Common myeloid progenitor, CD34-positive (primary cell): ENCODE results near the gene ACO1.

ENCODE experiments used
- CTCF ChIA-PET: fragments of 350-600 bp; sonication (Branson Sonifier 250); formaldehyde crosslinking; loops from one replicate; lab custom pipeline; 2021; ENCODE audit warnings: antibody characterized with exemption; lab: Charles Lee
- POLR2A ChIA-PET: fragments of 350-600 bp; sonication (Branson Sonifier 250); formaldehyde crosslinking; loops from one replicate; lab custom pipeline; 2021; ENCODE audit warnings: antibody characterized with exemption; lab: Charles Lee
- DNase-seq, 3 donors: peaks; one replicate each; pipeline versions ENCODE4 v3.0.0 to v3.0.0-alpha.2; 2013
- H3K27ac ChIP-seq, 2 experiments: 1 replicate in 1 of 2; 2 replicates in 1 of 2; pipeline ENCODE4 v1.7.0; 2013; ENCODE audit warnings: inconsistent platforms in 2 of 2, low read length in 2 of 2, mild to moderate bottlenecking in 2 of 2, low read depth in 1 of 2, moderate library complexity in 1 of 2; ENCODE audit not compliant: severe bottlenecking in 2 of 2, insufficient read depth in 1 of 2, poor library complexity in 1 of 2
- H3K27me3 ChIP-seq, 5 experiments: replicated peaks in 2 of 5; 1 replicate in 3 of 5; 2 replicates in 2 of 5; pipeline versions ENCODE4 v1.6.1 to v1.7.0; 2013; ENCODE audit warnings: low read length in 4 of 5, mild to moderate bottlenecking in 2 of 5, moderate library complexity in 2 of 5, inconsistent platforms in 1 of 5; ENCODE audit not compliant: insufficient read depth in 5 of 5, control insufficient read depth in 4 of 5
- H3K36me3 ChIP-seq, 4 experiments: 1 replicate in 2 of 4; 2 replicates in 2 of 4; pipeline versions ENCODE4 v1.6.1 to v1.7.0; 2013; ENCODE audit warnings: low read length in 3 of 4, control low read depth in 1 of 4, mild to moderate bottlenecking in 1 of 4; ENCODE audit not compliant: control insufficient read depth in 4 of 4, insufficient read depth in 4 of 4
- H3K4me1 ChIP-seq, 4 experiments: 1 replicate in 3 of 4; 2 replicates in 1 of 4; pipeline versions ENCODE4 v1.6.1 to v1.7.1; 2013; ENCODE audit warnings: low read length in 3 of 4, mild to moderate bottlenecking in 3 of 4, control low read depth in 1 of 4, inconsistent platforms in 1 of 4, moderate library complexity in 1 of 4; ENCODE audit not compliant: control insufficient read depth in 4 of 4, insufficient read depth in 4 of 4; ENCODE audit errors: control extremely low read depth in 1 of 4
- H3K4me3 ChIP-seq, 7 experiments: 1 replicate in 4 of 7; 2 replicates in 3 of 7; pipeline versions ENCODE4 v1.5.1 to v1.7.0; 2013; ENCODE audit warnings: mild to moderate bottlenecking in 7 of 7, low read length in 6 of 7, moderate library complexity in 6 of 7, inconsistent platforms in 2 of 7, low read depth in 2 of 7, control low read depth in 1 of 7; ENCODE audit not compliant: insufficient read depth in 4 of 7, control insufficient read depth in 1 of 7; ENCODE audit errors: extremely low read depth in 1 of 7
- H3K9me3 ChIP-seq, 5 experiments: 1 replicate in 4 of 5; 2 replicates in 1 of 5; pipeline versions ENCODE4 v1.6.1 to v1.7.1; 2013; ENCODE audit warnings: low read length in 4 of 5, mild to moderate bottlenecking in 2 of 5, inconsistent platforms in 1 of 5, low read depth in 1 of 5, moderate library complexity in 1 of 5; ENCODE audit not compliant: control insufficient read depth in 4 of 5, insufficient read depth in 2 of 5; ENCODE audit errors: control extremely low read depth in 1 of 5
- WGBS: methylation state at CpG from one replicate; pipeline ENCODE4 v1.1.5; 2013; ENCODE audit not compliant: insufficient coverage; 5-methylcytosine and 5-hydroxymethylcytosine counted together

The ACO1 gene

GRCh38 chr9:32441678-32442077 is 57.2 kb downstream of the ACO1 start:
- no peak for DNase-seq
- no peaks in the 10 kb centered on the region for H3K27me3 ChIP-seq
- no peak overlapping the region for H3K27ac ChIP-seq
- ChIA-PET POLR2A (no interaction called here), CTCF (interaction anchor here (0.9 to 2.4 kb wide), 4 partner anchors 8 to 138 kb away, joined by 3 to 11 read pairs (median 4); no protein-coding TSS in a partner anchor)
- no peak overlapping the region for H3K4me3 ChIP-seq
- WGBS = 100% methylated on average over 1 of the region's 5 CpGs
- H3K36me3 ChIP-seq = peaks cover 4 to 26% (median 18%) of the 10 kb centered on the region in 4 experiments
- no peaks in the 10 kb centered on the region for H3K4me1 ChIP-seq
- H3K9me3 ChIP-seq = no peaks in the 10 kb centered on the region

- Histone ChIP-seq H3K36me3 (peaks cover 7 to 28% (median 14%) of the 10 kb centered on the region in 4 experiments), H3K4me1 (no peaks in the 10 kb centered on the region), H3K4me3 (no peak overlapping the region), H3K9me3 (no peaks in the 10 kb centered on the region), H3K27ac (no peak overlapping the region), H3K27me3 (no peaks in the 10 kb centered on the region)
- POLR2A ChIA-PET = no interaction called here
- CTCF ChIA-PET = interaction anchor here (1.2 to 2.4 kb wide), 3 partner anchors 9 to 137 kb away, joined by 3 to 11 read pairs (median 5); no protein-coding TSS in a partner anchor
- DNase-seq = no peak
These were observed 58.0 kb downstream of the ACO1 start for GRCh38 chr9:32442433-32442832.

DNA sequence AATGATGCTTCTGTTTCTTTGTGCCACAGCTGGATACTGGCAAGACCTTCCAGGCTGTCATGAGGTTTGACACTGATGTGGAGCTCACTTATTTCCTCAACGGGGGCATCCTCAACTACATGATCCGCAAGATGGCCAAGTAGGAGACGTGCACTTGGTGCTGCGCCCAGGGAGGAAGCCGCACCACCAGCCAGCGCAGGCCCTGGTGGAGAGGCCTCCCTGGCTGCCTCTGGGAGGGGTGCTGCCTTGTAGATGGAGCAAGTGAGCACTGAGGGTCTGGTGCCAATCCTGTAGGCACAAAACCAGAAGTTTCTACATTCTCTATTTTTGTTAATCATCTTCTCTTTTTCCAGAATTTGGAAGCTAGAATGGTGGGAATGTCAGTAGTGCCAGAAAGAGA is 65.5 kb downstream of the ACO1 start:
- WGBS = 95% methylated on average over 6 of the region's 6 CpGs
- Histone ChIP-seq H3K4me3 (no peak overlapping the region), H3K27me3 (no peaks in the 10 kb centered on the region), H3K9me3 (no peaks in the 10 kb centered on the region), H3K36me3 (peaks cover 15 to 65% (median 29%) of the 10 kb centered on the region in 4 experiments), H3K27ac (no peak overlapping the region), H3K4me1 (no peaks in the 10 kb centered on the region)
- ChIA-PET POLR2A (no interaction called here), CTCF (interaction anchor here (1.6 kb wide), 1 partner anchor 76 kb away, joined by 4 read pairs; the partner anchor contains the start of gene RIGI)
- no peak for DNase-seq

GRCh38 chr9:32454280-32454679 is 69.8 kb downstream of the ACO1 start:
- H3K27ac ChIP-seq = no peak overlapping the region

DNA sequence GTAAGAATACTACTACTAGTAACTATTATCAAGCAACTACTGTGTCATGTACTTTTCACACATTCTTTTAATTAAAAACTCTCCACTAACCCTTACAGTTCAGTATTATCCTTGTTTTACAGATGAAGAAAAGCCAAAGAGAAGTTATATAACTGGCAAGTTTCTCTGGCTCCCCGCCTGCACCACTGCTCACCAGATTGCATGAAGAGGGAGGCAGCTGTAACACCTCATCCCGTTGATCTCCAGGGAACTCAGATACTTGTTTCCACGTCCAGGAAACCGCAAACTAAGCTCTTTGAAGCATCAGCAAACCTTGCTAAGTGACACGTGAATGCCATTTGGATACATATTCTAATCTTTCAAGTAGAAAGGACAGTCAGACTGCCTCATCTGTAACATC is 71.3 kb downstream of the ACO1 start:
- H3K36me3 ChIP-seq = peaks cover 5 to 61% (median 24%) of the 10 kb centered on the region in 4 experiments
- WGBS = 93% methylated on average over 5 of the region's 5 CpGs

More at GRCh38 chr9:32454280-32454679, 69.8 kb downstream of the ACO1 start:
- WGBS = 100% methylated on average over 1 of the region's 1 CpG
- ChIA-PET POLR2A (no interaction called here), CTCF (no interaction called here)
- Histone ChIP-seq H3K4me3 (no peak overlapping the region), H3K27me3 (no peaks in the 10 kb centered on the region), H3K4me1 (no peaks in the 10 kb centered on the region), H3K9me3 (no peaks in the 10 kb centered on the region), H3K36me3 (peaks cover 8 to 62% (median 32%) of the 10 kb centered on the region in 4 experiments)
- no peak for DNase-seq

DNA sequence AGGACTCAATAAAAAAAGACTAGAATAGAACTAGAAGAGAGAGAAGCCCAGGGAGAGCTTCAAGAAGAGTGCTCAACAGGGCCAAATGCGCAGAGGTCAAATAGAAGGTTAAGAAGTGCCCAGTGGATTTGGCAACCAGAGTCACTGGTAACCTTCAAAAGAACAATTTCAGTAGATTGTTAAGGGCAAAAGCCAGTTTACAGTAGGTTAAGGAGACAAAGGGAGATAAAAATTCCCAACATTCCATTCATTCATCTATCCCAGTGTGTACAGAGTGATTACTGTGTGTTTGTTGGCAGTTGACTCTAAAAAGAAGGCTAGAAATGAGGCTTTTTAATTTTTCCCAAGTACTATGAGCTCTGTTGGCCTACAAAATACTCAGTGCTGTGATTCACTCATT is 72.1 kb downstream of the ACO1 start:
- Histone ChIP-seq H3K4me1 (no peaks in the 10 kb centered on the region), H3K4me3 (no peak overlapping the region), H3K9me3 (no peaks in the 10 kb centered on the region), H3K27me3 (no peaks in the 10 kb centered on the region), H3K27ac (no peak overlapping the region), H3K36me3 (peaks cover 6 to 52% (median 20%) of the 10 kb centered on the region in 4 experiments)
- no peak for DNase-seq
- 100% methylated on average over 1 of the region's 1 CpG for WGBS
- ChIA-PET POLR2A (no interaction called here), CTCF (interaction anchor here (1.7 kb wide), 1 partner anchor 8 kb away, joined by 3 read pairs; no protein-coding TSS in a partner anchor)

More for the DNA sequence above, 71.3 kb downstream of the ACO1 start:
- H3K4me1 ChIP-seq = no peaks in the 10 kb centered on the region
- no peak overlapping the region for H3K4me3 ChIP-seq
- DNase-seq = no peak
- no peaks in the 10 kb centered on the region for H3K9me3 ChIP-seq
- ChIA-PET POLR2A (no interaction called here), CTCF (interaction anchor here (1.7 kb wide), 1 partner anchor 9 kb away, joined by 3 read pairs; no protein-coding TSS in a partner anchor)
- H3K27ac ChIP-seq = no peak overlapping the region
- H3K27me3 ChIP-seq = no peaks in the 10 kb centered on the region

DNA sequence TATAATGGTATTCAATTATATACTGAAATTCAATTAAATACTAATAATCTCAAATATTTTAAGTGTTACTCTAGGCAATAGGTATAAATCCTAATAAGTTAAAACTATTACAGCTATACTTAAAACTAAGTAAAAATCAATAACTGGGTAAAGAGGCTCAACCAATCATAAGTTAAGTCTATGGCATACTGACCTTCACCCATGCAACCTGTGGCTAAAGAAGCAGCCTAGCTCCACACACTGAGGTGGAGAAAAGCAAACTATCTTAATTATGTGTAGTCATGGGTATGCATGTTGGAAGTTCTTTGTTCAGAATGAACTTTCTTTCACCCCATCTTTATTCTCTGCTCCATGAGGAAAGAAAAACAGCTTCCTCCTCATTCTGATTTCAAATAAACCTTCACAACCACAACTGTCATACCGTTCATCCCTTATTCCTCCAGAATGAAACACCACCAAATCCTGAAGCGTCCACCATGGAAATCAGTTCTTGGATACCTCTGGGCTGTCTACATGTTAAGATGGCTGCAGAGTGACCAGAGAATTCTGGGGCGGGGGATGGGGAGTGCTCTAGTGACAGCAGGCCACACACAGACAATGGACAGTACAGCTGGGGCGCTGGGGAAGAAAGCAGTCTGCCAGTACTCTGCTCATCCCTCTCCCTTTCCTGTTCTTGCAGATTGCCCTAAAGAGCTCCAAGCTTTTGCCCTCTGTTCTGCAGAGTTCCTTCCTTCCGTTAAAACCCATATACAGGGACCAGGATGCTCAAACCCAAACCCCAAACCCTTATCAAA is 79.3 kb downstream of the ACO1 start:
- no peak overlapping the region for H3K27ac ChIP-seq
- ChIA-PET POLR2A (no interaction called here), CTCF (no interaction called here)
- H3K4me3 ChIP-seq = no peak overlapping the region
- DNase-seq = no peak
- H3K4me1 ChIP-seq = no peaks in the 10 kb centered on the region
- peaks cover 7 to 41% (median 11%) of the 10 kb centered on the region in 4 experiments for H3K36me3 ChIP-seq
- H3K27me3 ChIP-seq = no peaks in the 10 kb centered on the region
- 100% methylated on average over 4 of the region's 5 CpGs for WGBS
- H3K9me3 ChIP-seq = no peaks in the 10 kb centered on the region
